ENCODE results near the gene PTPRT. TPM values are rescaled to one million over a fixed set of nuclear protein-coding genes. Genes with fewer than 3 reads are reported as not detected.

PTPRT gene
- total and polyA plus RNA-seq, 10 of the 15 experiments (the other 5 are each of a cell fraction or from before 2014, with no cell fraction given): not detected

- 21% methylated on average over 9 of the region's 9 CpGs for WGBS (ENCODE audit: insufficient coverage, insufficient replicate concordance, low lambda C conversion rate, missing lambda C conversion rate)
- no TSS peak for BruUV-seq (replicated peaks)
- no peak for FAIRE-seq
- TF ChIP-seq RB1 (IDR thresholded peaks at IDR 0.05; ENCODE audit: borderline replicate concordance) (no peak), RUNX3 (IDR thresholded peaks at IDR 0.05; ENCODE audit: low read length) (no peak), ZZZ3 (IDR thresholded peaks at IDR 0.05; ENCODE audit: control insufficient read depth, insufficient read length, low read depth) (no peak), HCFC1 (IDR thresholded peaks at IDR 0.05; ENCODE audit: low read length) (no peak), PAX5 (IDR thresholded peaks at IDR 0.05; ENCODE audit: borderline replicate concordance, low read depth, low read length) (no peak), SIN3A (IDR thresholded peaks at IDR 0.05; ENCODE audit: low read depth, low read length) (no peak), CUX1 (IDR thresholded peaks at IDR 0.05; ENCODE audit: insufficient replicate concordance, low read depth, low read length) (no peak), ZBTB4 (CRISPR knock-in tag; IDR thresholded peaks at IDR 0.05) (no peak), EP300 (IDR thresholded peaks at IDR 0.05; ENCODE audit: borderline replicate concordance in 1 of 2, control insufficient read depth in 1 of 2, low read depth in 2 of 2, low read length in 2 of 2) (no peak), YBX1 (IDR thresholded peaks at IDR 0.05) (no peak), SRF (IDR thresholded peaks at IDR 0.05; ENCODE audit: low read depth in 2 of 2, low read length in 2 of 2) (no peak)
- TF ChIP-seq, protein P1, sequence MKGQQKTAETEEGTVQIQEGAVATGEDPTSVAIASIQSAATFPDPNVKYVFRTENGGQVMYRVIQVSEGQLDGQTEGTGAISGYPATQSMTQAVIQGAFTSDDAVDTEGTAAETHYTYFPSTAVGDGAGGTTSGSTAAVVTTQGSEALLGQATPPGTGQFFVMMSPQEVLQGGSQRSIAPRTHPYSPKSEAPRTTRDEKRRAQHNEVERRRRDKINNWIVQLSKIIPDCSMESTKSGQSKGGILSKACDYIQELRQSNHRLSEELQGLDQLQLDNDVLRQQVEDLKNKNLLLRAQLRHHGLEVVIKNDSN (IDR thresholded peaks at IDR 0.05; ENCODE audit: borderline replicate concordance, extremely low read length, insufficient read depth, low read depth, low read length): no peak
- TF ChIP-seq, protein P2, sequence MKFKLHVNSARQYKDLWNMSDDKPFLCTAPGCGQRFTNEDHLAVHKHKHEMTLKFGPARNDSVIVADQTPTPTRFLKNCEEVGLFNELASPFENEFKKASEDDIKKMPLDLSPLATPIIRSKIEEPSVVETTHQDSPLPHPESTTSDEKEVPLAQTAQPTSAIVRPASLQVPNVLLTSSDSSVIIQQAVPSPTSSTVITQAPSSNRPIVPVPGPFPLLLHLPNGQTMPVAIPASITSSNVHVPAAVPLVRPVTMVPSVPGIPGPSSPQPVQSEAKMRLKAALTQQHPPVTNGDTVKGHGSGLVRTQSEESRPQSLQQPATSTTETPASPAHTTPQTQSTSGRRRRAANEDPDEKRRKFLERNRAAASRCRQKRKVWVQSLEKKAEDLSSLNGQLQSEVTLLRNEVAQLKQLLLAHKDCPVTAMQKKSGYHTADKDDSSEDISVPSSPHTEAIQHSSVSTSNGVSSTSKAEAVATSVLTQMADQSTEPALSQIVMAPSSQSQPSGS (IDR thresholded peaks at IDR 0.05; ENCODE audit: low read length): no peak
These were observed 624.3 kb downstream of the PTPRT start for GRCh38 chr20:42565235-42565995.

More at GRCh38 chr20:42565235-42565995, 624.3 kb downstream of the PTPRT start:
- CTCF ChIA-PET: no interaction called here
- no peak overlapping the region for H2AFZ ChIP-seq (ENCODE audit: control insufficient read depth, low read depth, low read length)
- no peak overlapping the region for H3K4me3 ChIP-seq
- SMC1A ChIA-PET (ENCODE audit: uncharacterized antibody, unreplicated experiment): no interaction called here
- no peaks in the 10 kb centered on the region; a peak in 1 of 4 replicates for H3K27me3 ChIP-seq (replicated peaks in 1 of 2; ENCODE audit: control insufficient read depth in 2 of 2, insufficient read depth in 2 of 2, low read length in 1 of 2)
- H3K36me3 ChIP-seq (ENCODE audit: control insufficient read depth in 2 of 2, insufficient read depth in 2 of 2, low read length in 1 of 2): no peaks in the 10 kb centered on the region
- in situ Hi-C loops (cut with MboI) (no loop called here), intact Hi-C loops (cut with micrococcal nuclease; ENCODE audit: unreplicated experiment) (no loop called here)
- H3K9me3 ChIP-seq (replicated peaks; ENCODE audit: control insufficient read depth, insufficient read depth, low read length): no peaks in the 10 kb centered on the region
- RAD21 ChIA-PET (ENCODE audit: unreplicated experiment): no interaction called here
- DNase-seq (ENCODE audit: low read depth, low spot score) (no peak), ATAC-seq (no peak)
- H3K27ac ChIP-seq (ENCODE audit: control insufficient read depth, insufficient read depth): no peak overlapping the region
- no peaks in the 10 kb centered on the region for H3K4me1 ChIP-seq (ENCODE audit: control insufficient read depth, insufficient read depth, low read length)
- H4K20me1 ChIP-seq (ENCODE audit: control insufficient read depth, insufficient read depth): no peaks in the 10 kb centered on the region
- H3K79me2 ChIP-seq (ENCODE audit: control insufficient read depth, insufficient read depth, low read length): no peaks in the 10 kb centered on the region
- no peak overlapping the region for H3K4me2 ChIP-seq (ENCODE audit: control insufficient read depth, insufficient read depth)
- POLR2A ChIA-PET: no interaction called here
- H3K9ac ChIP-seq (ENCODE audit: control insufficient read depth, insufficient read depth, low read length): no peak overlapping the region
